Occipital lobe (tissue), 2 donors: ENCODE results near the gene PCDHGA6. TPM values are rescaled to one million over a fixed set of nuclear protein-coding genes. Genes with fewer than 3 reads are reported as not detected.
"Not testable (repeated sequence)": the region's sequence is repeated elsewhere in the genome, so short reads cannot be mapped to it uniquely, and the experiment has no call there.

ENCODE experiments used
- DNase-seq: peaks from one replicate; lab custom pipeline; 2025; lab: John Stamatoyannopoulos, UW
- total RNA-seq: library from RNA; depleted of rRNA; stranded (reverse); fragments of >200 nt; gene quantifications from one replicate; pipeline ENCODE4 v1.2.3, GENCODE V29; 2014

PCDHGA6 gene
- total RNA-seq, result 12.3 TPM

DNA sequence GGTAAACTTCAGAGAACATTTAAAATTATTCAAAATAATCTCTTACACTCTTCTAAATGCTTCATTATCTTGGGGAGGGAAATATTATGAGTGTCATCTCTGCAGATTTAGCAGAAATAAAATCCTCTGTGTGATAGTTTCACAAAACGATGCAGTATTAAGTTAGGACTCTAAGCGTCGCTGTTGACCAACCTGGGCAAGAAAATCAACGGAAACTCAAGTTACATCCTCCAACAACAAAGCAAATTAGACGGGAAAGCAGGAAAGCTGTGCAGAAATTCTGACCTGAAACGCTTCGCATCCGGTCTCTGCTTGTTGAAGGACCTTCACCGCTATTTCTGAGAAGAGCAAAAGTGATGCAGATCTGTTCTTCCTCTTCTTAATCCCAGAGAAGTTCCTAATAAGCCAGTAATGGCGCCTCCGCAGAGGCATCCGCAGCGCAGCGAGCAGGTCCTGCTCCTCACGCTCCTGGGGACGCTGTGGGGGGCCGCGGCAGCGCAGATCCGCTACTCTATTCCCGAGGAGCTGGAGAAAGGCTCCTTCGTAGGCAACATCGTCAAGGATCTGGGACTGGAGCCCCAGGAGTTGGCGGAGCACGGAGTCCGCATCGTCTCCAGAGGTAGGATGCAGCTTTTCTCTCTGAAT lies at the start of gene PCDHGA6:
PCDHGA6 (plus strand) TSS at position 219 of the 645 bp plus-strand sequence; CDS start at position 412, 193 bp downstream.
- DNase-seq, result no peak

DNA sequence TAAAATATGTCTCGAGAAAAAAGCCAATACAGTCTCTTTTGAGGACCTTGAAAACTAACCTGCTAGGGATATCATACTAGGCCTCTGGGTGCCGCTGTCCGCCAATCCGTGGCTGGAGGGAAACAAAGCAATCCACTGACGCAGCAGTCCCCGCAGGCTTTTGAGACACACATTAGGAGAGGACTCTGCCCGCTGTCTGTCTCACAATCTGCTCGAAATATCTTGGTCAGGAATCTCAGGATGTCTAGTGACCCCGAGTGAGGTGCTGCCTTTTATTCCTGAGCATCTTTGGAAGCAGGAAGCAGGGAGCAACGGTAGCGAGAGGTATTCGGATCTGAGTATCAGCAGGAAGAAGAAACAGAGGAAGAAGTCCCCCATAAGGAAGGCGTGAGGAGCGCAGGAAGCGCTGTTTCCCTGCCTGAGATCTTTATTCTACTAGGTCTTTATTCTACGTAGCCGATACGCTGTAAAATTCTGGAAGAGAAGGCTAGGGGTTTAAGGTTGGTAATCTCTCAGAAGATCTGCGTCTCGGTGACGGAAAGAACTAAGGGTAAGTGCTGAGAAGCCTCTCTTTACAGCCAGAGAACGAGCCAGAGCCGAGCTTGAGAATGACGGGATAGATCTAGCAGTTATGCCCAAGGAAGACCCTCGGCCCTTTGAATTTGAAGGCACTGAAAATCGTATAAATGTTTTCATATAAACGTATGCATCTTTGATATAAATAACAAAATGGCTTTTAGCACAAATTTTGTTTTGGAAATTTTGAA lies 47.4 kb upstream of the PCDHGA6 start:
- peak; percentile 18 for DNase-seq

DNA sequence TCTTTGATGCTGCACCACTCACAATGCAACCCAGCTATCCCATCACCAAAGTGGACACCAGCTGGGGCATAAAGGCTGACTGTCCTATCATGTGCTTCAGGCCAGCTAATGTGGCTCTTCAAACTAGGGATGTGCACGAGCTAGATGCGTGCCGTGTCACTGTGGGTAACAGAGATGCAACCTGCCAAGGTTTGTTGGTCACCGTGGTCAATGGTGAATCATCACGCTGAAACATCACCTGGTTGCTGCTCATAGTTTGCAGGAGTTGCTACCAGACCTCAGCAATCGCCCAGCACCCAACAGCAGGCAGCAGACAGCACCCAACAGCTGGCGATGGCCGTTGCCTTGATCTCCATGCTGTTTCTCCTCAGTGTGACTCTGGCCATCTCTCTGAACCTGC lies 45.5 kb upstream of the PCDHGA6 start:
- DNase-seq, result no peak

DNA sequence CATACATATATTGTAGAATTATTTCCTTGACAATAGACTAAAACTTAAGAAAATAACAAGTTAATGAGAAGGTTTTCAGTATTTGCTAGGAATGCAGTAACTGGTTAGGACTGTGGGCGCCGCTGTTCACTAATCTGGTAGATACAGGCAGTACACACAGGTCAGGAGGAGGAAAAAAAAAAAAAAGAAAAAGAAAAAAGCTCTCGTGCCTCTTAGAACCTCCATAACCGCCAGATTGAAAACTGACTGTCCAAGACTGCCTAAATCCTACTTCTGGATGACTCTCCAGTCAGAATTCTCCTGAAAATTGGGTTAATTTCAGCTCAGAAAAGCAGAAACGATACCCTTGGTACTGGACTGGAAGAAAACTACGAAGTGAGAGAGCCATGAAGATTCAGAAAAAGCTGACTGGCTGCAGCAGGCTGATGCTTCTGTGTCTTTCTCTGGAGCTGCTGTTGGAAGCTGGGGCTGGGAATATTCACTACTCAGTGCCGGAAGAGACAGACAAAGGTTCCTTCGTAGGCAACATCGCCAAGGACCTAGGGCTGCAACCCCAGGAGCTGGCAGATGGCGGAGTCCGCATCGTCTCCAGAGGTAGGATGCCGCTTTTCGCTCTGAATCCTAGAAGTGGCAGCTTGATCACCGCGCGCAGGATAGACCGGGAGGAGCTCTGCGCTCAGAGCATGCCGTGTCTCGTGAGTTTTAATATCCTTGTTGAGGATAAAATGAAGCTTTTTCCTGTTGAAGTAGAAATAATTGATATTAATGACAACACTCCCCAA lies 43.2 kb upstream of the PCDHGA6 start, which contains the start of gene PCDHGA1:
PCDHGA1 (plus strand) TSS at position 216 of the 782 bp plus-strand sequence.
- DNase-seq, result no peak

DNA sequence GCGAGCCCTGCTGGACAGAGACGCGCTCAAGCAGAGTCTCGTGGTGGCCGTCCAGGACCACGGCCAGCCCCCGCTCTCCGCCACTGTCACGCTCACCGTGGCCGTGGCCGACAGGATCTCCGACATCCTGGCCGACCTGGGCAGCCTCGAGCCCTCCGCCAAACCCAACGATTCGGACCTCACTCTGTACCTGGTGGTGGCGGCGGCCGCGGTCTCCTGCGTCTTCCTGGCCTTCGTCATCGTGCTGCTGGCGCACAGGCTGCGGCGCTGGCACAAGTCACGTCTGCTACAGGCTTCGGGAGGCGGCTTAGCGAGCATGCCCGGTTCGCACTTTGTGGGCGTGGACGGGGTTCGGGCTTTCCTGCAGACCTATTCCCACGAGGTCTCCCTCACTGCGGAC lies 41.1 kb upstream of the PCDHGA6 start:
- not testable (repeated sequence) for DNase-seq

DNA sequence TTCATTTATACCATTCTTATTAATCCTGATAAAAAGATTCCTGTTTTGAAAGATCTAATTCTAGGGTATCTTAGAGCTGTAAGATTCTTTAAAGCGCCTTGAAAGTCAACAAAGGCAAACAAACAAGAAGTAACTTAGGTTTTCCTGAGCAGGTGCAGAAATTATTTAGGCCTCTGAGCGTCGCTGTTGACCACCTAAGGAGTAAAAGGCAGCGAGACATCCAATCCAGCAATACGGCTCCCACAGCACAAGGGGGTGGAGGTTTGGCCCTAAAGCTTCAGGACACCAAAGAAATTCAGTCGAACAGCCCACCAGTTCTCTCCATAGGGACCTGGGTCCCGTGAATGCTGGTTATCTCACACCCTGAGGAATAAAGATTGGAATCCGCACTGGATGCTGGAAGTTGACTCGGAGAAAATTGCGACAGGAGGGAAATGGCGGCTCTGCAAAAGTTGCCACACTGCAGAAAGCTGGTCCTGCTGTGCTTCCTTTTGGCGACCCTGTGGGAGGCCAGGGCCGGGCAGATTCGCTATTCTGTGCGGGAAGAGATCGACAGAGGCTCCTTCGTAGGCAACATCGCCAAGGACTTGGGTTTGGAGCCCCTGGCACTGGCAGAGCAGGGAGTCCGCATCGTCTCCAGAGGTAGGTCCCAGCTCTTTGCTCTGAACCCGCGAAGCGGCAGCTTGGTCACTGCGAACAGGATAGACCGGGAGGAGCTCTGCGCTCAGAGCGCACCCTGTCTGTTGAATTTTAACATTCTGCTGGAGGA lies 35.0 kb upstream of the PCDHGA6 start, which contains the start of gene PCDHGA2:
PCDHGA2 (plus strand) TSS at position 223 of the 769 bp plus-strand sequence.
- DNase-seq, result no peak

DNA sequence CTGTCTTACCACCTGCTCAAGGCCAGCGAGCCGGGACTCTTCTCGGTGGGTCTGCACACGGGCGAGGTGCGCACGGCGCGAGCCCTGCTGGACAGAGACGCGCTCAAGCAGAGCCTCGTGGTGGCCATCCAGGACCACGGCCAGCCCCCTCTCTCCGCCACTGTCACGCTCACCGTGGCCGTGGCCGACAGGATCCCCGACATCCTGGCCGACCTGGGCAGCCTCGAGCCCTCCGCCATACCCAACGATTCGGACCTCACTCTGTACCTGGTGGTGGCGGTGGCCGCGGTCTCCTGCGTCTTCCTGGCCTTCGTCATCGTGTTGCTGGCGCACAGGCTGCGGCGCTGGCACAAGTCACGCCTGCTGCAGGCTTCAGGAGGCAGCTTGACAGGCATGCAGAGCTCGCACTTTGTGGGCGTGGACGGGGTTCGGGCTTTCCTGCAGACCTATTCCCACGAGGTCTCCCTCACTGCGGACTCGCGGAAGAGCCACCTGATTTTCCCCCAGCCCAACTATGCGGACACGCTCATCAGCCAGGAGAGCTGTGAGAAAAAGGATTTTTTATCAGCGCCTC lies 32.8 kb upstream of the PCDHGA6 start:
- DNase-seq, result not testable (repeated sequence)

DNA sequence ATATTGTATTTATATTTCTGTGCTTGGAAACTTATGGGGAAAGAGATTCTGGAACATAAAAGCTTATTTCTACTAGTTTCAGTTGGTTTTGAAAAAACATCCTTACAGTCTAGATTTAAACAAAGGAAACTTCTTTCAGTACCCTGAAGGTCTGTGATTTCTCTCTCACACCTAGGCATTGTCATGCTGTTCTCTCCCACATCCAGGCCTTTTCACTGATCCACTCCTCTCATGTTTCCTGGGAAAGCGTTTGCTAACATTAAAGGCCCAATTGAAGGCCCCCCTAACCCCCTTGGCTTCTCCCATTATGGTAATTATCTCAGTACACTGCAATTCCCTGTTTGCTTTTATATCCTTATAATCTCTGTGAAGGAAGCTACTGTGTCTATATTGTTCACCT lies 30.9 kb upstream of the PCDHGA6 start:
- DNase-seq, result no peak

DNA sequence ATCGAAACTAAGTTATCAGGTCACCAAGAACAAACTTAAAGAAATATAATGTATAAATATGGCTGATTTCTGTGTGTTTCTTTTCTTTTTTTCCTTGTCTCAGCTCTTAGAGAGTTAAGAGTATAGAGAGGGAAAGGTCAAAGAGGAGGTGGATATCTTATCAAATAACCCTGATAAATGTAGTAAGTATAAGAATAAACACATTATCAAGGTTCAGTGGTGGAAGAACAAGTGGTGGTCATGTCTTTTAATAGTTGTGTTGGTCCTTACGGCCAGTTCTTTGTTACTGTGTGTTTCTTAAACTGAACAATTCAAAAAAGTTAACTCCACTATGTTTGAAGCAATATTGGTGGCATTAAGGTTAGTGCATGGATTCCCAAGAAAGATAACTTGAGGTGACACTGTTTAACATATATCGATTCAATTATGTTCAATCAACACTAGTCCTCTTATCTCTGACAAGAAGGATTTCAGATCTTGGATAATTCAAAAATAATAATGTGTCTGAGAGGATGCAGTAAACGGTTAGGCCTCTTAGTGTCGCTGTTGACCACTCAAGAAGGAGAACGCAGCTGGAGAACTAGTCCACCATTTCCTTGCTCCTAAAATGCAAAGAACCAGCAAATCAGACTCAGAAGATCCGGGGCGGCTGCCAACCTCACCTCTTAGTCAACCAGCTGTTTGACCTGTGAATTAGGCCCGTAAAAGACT lies 30.3 kb upstream of the PCDHGA6 start, which contains the start of gene PCDHGA3:
PCDHGA3 (plus strand) TSS at position 588 of the 711 bp plus-strand sequence. CDS start 205 bp downstream, outside the sequence.
- DNase-seq, result no peak

DNA sequence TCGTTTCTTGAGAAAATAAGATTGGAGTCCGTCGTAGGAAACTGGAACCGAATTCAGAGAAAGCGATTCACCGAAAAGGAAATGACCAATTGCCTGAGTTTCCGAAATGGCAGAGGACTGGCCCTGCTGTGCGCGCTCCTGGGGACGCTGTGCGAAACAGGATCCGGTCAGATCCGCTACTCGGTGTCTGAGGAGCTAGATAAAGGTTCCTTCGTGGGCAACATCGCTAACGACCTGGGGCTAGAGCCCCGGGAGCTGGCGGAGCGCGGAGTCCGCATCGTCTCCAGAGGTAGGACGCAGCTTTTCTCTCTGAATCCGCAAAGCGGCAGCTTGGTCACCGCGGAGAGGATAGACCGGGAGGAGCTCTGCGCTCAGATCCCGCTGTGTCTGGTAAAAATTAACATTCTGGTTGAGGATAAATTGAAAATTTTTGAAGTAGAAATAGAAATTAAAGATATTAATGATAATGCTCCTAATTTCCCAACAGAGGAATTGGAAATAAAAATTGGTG lies 29.7 kb upstream of the PCDHGA6 start:
- DNase-seq, result no peak

DNA sequence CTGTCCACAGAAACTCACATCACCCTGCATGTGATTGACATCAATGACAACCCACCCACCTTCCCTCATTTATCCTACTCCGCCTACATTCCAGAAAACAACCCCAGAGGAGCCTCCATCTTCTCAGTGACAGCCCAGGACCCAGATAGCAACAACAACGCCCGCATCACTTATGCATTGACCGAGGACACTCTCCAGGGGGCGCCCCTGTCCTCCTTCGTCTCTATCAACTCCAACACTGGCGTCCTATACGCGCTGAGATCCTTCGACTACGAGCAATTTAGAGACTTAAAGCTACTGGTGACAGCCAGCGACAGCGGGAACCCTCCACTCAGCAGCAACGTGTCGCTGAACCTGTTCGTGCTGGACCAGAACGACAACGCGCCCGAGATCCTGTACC lies 28.4 kb upstream of the PCDHGA6 start:
- DNase-seq, result no peak

DNA sequence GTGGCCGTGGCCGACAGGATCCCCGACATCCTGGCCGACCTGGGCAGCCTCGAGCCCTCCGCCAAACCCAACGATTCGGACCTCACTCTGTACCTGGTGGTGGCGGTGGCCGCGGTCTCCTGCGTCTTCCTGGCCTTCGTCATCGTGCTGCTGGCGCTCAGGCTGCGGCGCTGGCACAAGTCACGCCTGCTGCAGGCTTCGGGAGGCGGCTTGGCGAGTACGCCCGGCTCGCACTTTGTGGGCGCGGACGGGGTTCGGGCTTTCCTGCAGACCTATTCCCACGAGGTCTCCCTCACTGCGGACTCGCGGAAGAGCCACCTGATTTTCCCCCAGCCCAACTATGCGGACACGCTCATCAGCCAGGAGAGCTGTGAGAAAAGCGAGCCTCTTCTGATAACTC lies 27.7 kb upstream of the PCDHGA6 start:
- DNase-seq, result not testable (repeated sequence)

DNA sequence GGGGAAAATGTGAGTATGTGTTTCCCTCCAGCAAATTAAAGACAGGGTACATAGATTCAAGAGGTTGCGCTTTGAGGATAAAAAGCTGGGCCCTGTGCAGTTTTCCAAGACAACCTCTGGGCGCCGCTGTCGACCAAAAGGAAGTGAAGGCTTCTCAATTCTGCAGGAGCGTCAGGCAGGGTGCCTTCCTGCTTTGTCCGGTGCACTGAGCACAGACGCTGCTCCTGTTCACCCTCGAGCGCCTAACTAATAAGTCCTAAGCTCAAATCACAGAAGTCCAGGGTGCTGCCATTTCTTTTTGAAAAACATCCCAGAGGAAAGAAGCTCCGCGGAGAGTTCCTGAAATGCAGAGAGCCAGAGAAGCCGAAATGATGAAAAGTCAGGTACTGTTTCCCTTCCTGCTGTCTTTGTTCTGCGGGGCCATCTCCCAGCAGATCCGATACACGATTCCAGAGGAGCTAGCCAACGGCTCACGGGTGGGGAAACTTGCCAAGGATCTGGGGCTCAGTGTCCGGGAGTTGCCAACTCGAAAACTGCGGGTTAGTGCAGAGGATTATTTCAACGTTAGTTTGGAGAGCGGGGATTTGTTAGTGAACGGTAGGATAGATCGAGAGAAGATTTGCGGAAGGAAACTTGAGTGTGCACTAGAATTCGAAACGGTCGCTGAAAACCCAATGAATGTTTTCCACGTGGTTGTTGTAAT lies 23.6 kb upstream of the PCDHGA6 start, which contains the start of gene PCDHGB1:
PCDHGB1 (plus strand) TSS at position 183 of the 703 bp plus-strand sequence; CDS start at position 345, 162 bp downstream.
- no peak for DNase-seq

DNA sequence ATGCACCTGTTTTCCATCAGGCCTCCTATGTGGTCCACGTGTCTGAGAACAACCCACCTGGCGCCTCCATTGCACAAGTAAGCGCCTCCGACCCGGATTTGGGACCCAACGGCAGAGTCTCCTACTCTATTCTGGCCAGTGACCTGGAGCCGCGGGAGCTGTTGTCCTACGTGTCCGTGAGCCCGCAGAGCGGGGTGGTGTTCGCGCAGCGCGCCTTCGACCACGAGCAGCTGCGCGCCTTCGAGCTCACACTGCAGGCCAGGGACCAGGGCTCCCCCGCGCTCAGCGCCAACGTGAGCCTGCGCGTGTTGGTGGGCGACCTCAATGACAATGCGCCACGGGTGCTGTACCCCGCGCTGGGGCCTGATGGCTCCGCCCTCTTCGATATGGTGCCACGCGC lies 22.1 kb upstream of the PCDHGA6 start:
- no peak for DNase-seq

DNA sequence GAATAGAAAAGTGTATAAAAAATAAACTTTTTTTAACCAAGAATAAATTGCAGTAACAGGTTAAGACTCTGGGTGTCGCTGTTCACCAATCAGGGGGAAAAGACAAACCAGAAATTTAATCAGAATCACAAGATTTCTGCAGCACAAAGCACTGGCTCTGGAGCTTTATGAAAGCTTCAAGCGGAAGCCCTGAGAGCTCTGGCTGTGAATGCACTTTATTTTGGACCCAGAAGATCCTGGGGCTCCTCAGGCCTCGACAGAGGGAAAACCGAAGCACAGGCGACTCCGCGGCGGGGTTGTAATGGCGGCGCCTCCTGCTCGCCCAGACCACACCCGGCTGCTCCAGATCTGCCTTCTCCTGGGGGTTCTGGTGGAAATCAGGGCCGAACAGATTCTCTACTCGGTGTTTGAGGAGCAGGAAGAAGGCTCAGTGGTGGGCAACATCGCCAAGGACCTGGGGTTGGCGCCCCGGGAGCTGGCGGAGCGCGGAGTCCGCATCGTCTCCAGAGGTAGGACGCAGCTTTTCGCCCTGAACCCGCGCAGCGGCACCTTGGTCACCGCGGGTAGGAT lies 18.7 kb upstream of the PCDHGA6 start, which contains the start of gene PCDHGA4:
PCDHGA4 (plus strand) TSS at position 122 of the 570 bp plus-strand sequence; CDS start at position 209, 87 bp downstream.
- no peak for DNase-seq

DNA sequence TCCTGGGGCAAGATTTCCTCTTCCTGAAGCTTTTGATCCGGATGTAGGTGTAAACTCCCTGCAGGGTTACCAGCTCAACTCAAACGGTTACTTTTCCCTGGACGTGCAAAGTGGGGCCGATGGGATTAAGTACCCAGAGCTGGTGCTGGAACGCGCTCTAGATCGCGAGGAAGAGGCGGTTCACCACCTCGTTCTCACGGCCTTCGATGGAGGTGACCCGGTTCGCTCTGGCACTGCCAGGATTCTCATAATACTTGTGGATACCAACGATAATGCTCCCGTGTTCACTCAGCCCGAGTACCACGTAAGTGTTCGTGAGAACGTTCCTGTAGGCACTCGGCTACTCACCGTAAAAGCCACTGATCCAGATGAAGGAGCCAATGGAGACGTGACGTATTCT lies 18.1 kb upstream of the PCDHGA6 start:
- no peak for DNase-seq

DNA sequence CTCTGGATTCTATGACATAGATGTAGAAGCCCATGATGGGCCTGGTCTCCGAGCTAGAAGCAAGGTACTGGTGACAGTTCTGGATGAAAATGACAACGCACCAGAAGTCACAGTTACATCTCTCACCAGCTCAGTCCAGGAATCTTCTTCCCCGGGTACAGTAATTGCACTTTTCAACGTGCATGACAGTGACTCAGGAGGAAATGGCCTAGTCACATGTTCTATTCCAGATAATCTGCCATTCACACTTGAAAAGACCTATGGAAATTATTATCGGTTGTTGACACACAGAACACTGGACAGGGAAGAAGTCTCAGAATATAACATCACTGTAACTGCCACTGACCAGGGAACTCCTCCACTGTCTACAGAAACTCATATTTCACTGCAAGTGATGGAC lies 17.6 kb upstream of the PCDHGA6 start:
- no peak for DNase-seq

DNA sequence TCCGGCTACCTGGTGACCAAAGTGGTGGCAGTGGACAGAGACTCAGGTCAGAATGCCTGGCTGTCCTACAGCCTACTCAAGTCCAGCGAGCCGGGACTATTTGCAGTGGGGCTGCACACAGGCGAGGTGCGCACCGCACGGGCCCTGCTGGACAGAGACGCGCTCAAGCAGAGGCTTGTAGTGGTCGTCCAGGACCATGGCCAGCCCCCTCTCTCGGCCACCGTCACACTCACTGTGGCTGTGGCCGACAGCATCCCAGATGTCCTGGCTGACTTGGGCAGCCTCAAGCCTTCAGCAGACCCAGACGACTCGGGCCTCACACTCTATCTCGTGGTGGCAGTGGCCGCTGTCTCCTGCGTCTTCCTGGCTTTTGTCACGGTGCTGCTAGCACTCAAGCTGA lies 16.7 kb upstream of the PCDHGA6 start:
- DNase-seq, result no peak
